Left ventricle myocardium inferior (tissue), 1 donor: ENCODE measurements around the gene IQCH. TPM values are rescaled to one million over a fixed set of nuclear protein-coding genes. Genes with fewer than 3 reads are reported as not detected.

Source experiments
- DNase-seq: peaks from one replicate; pipeline ENCODE4 v3.0.0-alpha.2; 2020
- H3K27ac ChIP-seq: fragments of 200-600 bp; replicated peaks from 2 replicates; pipeline ENCODE4 v1.8.0; 2021
- H3K27me3 ChIP-seq: fragments of 200-600 bp; 2 replicates; pipeline ENCODE4 v1.8.0; 2021; ENCODE audit warnings: low read depth
- H3K36me3 ChIP-seq: fragments of 200-600 bp; 2 replicates; pipeline ENCODE4 v1.8.0; 2021
- H3K4me1 ChIP-seq: fragments of 200-600 bp; 2 replicates; pipeline ENCODE4 v1.8.0; 2021
- H3K4me3 ChIP-seq: fragments of 200-600 bp; 2 replicates; pipeline ENCODE4 v1.8.0; 2021; ENCODE audit warnings: mild to moderate bottlenecking, moderate library complexity
- H3K9me3 ChIP-seq: fragments of 200-600 bp; replicated peaks from 2 replicates; pipeline ENCODE4 v1.8.0; 2021
- intact Hi-C: fragments of 100-400 bp; cut with micrococcal nuclease; formaldehyde crosslinking; loops from one replicate; pipeline ENCODE4 v1.11.0; 2022
- total RNA-seq: library from RNA; stranded (reverse); fragmentation: NEBNext Ultra II Directional; extraction: Animal tissue kit (Norgen Biotek cat#: 25700); gene quantifications from one replicate; pipeline ENCODE4 v1.2.1, GENCODE V29; 2021
- TF ChIP-seq, protein P1 (sequence below): fragments of 200-600 bp; IDR thresholded peaks from 2 replicates; pipeline ENCODE4 v1.8.0; 2021; ENCODE audit warnings: antibody characterized with exemption, mild to moderate bottlenecking, borderline replicate concordance
- donor health status: DM: no; HTN: yes; CAD: no; lungs with severe emphysema.

Gene IQCH
- total RNA-seq, 1 donor from 2014 or later = 1.1 TPM

DNA sequence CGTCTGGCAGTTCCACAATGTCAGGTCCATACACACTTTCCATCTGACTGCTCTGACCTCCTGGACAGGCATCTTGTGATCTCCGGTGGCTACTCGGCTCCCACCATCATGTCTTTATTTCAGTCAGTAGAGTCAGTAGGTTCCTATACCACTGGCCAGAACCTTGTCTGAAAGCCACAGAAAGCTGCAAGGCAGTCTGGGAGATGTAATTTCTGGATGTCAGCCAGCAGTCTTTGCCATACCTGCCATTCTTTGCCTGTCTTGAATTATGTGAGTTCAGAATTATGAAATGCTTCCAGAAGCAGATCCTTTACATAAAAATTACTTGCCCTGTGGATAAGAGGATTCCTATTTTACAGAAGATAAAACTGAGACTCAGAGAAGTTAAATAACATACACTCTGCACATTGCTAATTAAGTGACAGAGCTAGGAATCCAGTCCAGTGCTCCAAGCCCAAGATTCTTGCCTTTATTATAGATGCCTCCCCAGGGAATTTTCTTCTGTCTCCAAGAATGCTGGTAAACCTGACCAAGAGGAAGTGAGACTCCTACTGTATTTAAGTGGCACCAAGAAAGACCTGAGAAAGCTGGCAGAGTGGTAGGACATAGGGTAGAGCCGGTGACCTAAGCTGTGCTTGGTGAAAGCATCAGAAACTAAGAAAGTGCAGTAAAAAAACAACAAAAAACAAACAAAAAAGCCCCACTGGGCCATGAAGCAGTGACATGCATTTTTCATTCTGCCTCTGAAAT lies 75.6 kb downstream of the IQCH start:
- intact Hi-C loops = no loop called here

GRCh38 chr15:67331676-67332075 lies 77.1 kb downstream of the IQCH start:
- peak; percentile 23 for DNase-seq

More for the DNA sequence above, 75.6 kb downstream of the IQCH start:
- TF ChIP-seq, protein P1, sequence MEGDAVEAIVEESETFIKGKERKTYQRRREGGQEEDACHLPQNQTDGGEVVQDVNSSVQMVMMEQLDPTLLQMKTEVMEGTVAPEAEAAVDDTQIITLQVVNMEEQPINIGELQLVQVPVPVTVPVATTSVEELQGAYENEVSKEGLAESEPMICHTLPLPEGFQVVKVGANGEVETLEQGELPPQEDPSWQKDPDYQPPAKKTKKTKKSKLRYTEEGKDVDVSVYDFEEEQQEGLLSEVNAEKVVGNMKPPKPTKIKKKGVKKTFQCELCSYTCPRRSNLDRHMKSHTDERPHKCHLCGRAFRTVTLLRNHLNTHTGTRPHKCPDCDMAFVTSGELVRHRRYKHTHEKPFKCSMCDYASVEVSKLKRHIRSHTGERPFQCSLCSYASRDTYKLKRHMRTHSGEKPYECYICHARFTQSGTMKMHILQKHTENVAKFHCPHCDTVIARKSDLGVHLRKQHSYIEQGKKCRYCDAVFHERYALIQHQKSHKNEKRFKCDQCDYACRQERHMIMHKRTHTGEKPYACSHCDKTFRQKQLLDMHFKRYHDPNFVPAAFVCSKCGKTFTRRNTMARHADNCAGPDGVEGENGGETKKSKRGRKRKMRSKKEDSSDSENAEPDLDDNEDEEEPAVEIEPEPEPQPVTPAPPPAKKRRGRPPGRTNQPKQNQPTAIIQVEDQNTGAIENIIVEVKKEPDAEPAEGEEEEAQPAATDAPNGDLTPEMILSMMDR = no peak
- DNase-seq = no peak
- H3K4me3 ChIP-seq = no peak overlapping the region
- no peaks in the 10 kb centered on the region for H3K4me1 ChIP-seq
- H3K27me3 ChIP-seq = no peaks in the 10 kb centered on the region
- no peaks in the 10 kb centered on the region for H3K36me3 ChIP-seq
- no peak overlapping the region for H3K27ac ChIP-seq
- H3K9me3 ChIP-seq = peaks cover 11% of the 10 kb centered on the region

GRCh38 chr15:67335026-67335425 lies 80.4 kb downstream of the IQCH start:
- H3K9me3 ChIP-seq = no peaks in the 10 kb centered on the region
- H3K27me3 ChIP-seq = no peaks in the 10 kb centered on the region
- TF ChIP-seq, protein P1 = no peak
- H3K36me3 ChIP-seq = no peaks in the 10 kb centered on the region
- H3K4me1 ChIP-seq = no peaks in the 10 kb centered on the region
- intact Hi-C loops = no loop called here
- H3K27ac ChIP-seq = no peak overlapping the region
- H3K4me3 ChIP-seq = no peak overlapping the region
- DNase-seq = no peak

More at GRCh38 chr15:67331676-67332075, 77.1 kb downstream of the IQCH start:
- Histone ChIP-seq H3K4me1 (no peaks in the 10 kb centered on the region), H3K9me3 (peaks cover 11% of the 10 kb centered on the region), H3K36me3 (no peaks in the 10 kb centered on the region), H3K4me3 (no peak overlapping the region), H3K27me3 (no peaks in the 10 kb centered on the region), H3K27ac (no peak overlapping the region)
- TF ChIP-seq, protein P1 = no peak
- intact Hi-C loops = no loop called here

GRCh38 chr15:67335534-67336222 lies 81.1 kb downstream of the IQCH start:
- no peak for DNase-seq
- Histone ChIP-seq H3K36me3 (no peaks in the 10 kb centered on the region), H3K4me1 (no peaks in the 10 kb centered on the region), H3K9me3 (no peaks in the 10 kb centered on the region), H3K4me3 (no peak overlapping the region), H3K27me3 (no peaks in the 10 kb centered on the region), H3K27ac (no peak overlapping the region)
- intact Hi-C loops = no loop called here
- TF ChIP-seq, protein P1 = no peak

GRCh38 chr15:67340630-67341029 lies 86.0 kb downstream of the IQCH start:
- Histone ChIP-seq H3K9me3 (peaks cover 13% of the 10 kb centered on the region), H3K4me1 (no peaks in the 10 kb centered on the region), H3K4me3 (no peak overlapping the region), H3K27me3 (no peaks in the 10 kb centered on the region), H3K27ac (no peak overlapping the region), H3K36me3 (no peaks in the 10 kb centered on the region)
- intact Hi-C loops = no loop called here
- no peak for DNase-seq
- TF ChIP-seq, protein P1 = no peak
